ENCODE results near the gene AMMECR1L. TPM values are rescaled to one million over a fixed set of nuclear protein-coding genes. Genes with fewer than 3 reads are reported as not detected.

AMMECR1L gene
- total and polyA plus RNA-seq, 8 donors = 13.6 to 26.3 (median 24.5) TPM

Other genes starting within 250 kb of the AMMECR1L start
- under 1 TPM; 0.24 to 0.26 TPM for gene GPR17, start 239.8 kb downstream of the AMMECR1L start, total RNA-seq
- gene GPR17, start 239.8 kb downstream of the AMMECR1L start, polyA plus RNA-seq (ENCODE audit: insufficient read length in 6 of 6) = 1 to 10 TPM in 4 of 6 donors, under 1 TPM in 2; 0.68 to 3.6 (median 1.4) TPM
- 100 to 1,000 TPM in 1 of 2 donors, 10 to 100 TPM in 1; 50.5 to 122 TPM for gene LIMS2, start 210.4 kb downstream of the AMMECR1L start, total RNA-seq
- gene LIMS2, start 210.4 kb downstream of the AMMECR1L start, polyA plus RNA-seq (ENCODE audit: insufficient read length in 6 of 6) = 10 to 100 TPM; 22.4 to 35.1 (median 25.5) TPM
- gene SFT2D3, start 184.5 kb downstream of the AMMECR1L start, total RNA-seq = 1 to 10 TPM; 4.7 to 6.8 TPM
- gene SFT2D3, start 184.5 kb downstream of the AMMECR1L start, polyA plus RNA-seq (ENCODE audit: insufficient read length in 6 of 6) = under 1 TPM in 2 of 6 donors, not detected in 4; 0.56 to 1.00 TPM
- 10 to 100 TPM; 46.4 to 55.2 TPM for gene WDR33, start 74.8 kb downstream of the AMMECR1L start, total RNA-seq
- 10 to 100 TPM; 47.3 to 57.5 (median 50.8) TPM for gene WDR33, start 74.8 kb downstream of the AMMECR1L start, polyA plus RNA-seq (ENCODE audit: insufficient read length in 6 of 6)
- 10 to 100 TPM; 27.2 to 28.0 TPM for gene POLR2D, start 27.8 kb downstream of the AMMECR1L start, total RNA-seq
- 10 to 100 TPM; 34.7 to 39.5 (median 36.9) TPM for gene POLR2D, start 27.8 kb downstream of the AMMECR1L start, polyA plus RNA-seq (ENCODE audit: insufficient read length in 6 of 6)
- gene SAP130, start 142.1 kb upstream of the AMMECR1L start, total RNA-seq = 10 to 100 TPM; 19.1 to 23.2 TPM
- 10 to 100 TPM; 23.3 to 27.7 (median 24.9) TPM for gene SAP130, start 142.1 kb upstream of the AMMECR1L start, polyA plus RNA-seq (ENCODE audit: insufficient read length in 6 of 6)
- gene UGGT1, start 205.2 kb upstream of the AMMECR1L start, total RNA-seq = 10 to 100 TPM; 55.5 to 72.0 TPM
- 10 to 100 TPM; 33.1 to 39.2 (median 35.8) TPM for gene UGGT1, start 205.2 kb upstream of the AMMECR1L start, polyA plus RNA-seq (ENCODE audit: insufficient read length in 6 of 6)